Neuronal stem cell (in vitro differentiated cells): ENCODE measurements around the gene NOX5.
A peak's percentile ranks its signal among the peaks of the same experiment; 100 is the strongest.

Experiments
- DNase-seq: peaks from one replicate; pipeline ENCODE4 v3.0.0-alpha.2; 2013; ENCODE audit warnings: low spot score
- H2AFZ ChIP-seq: one replicate; pipeline ENCODE4 v1.6.1; 2013; ENCODE audit warnings: mild to moderate bottlenecking, low read length, inconsistent platforms
- H2AK5ac ChIP-seq: 2 replicates; pipeline ENCODE4 v1.6.1; 2013; ENCODE audit warnings: low read depth, mild to moderate bottlenecking, inconsistent platforms, low read length, moderate library complexity, mixed read lengths
- H2BK120ac ChIP-seq: 2 replicates; pipeline ENCODE4 v1.6.1; 2013; ENCODE audit warnings: low read depth, mild to moderate bottlenecking, inconsistent platforms, low read length, moderate library complexity, mixed read lengths
- H2BK12ac ChIP-seq: one replicate; pipeline ENCODE4 v1.6.1; 2013; ENCODE audit warnings: low read length, inconsistent platforms
- H2BK15ac ChIP-seq: 2 replicates; pipeline ENCODE4 v1.6.1; 2013; ENCODE audit warnings: mild to moderate bottlenecking, low read length, inconsistent platforms, mixed read lengths
- H2BK5ac ChIP-seq: one replicate; pipeline ENCODE4 v1.6.1; 2013; ENCODE audit warnings: inconsistent platforms, mild to moderate bottlenecking, low read length, moderate library complexity
- H3K14ac ChIP-seq: one replicate; pipeline ENCODE4 v1.6.1; 2013; ENCODE audit warnings: low read length, inconsistent platforms
- H3K18ac ChIP-seq: 2 replicates; pipeline ENCODE4 v1.6.1; 2013; ENCODE audit warnings: low read length, inconsistent platforms
- H3K23ac ChIP-seq: 2 replicates; pipeline ENCODE4 v1.6.1; 2013; ENCODE audit warnings: low read depth, mild to moderate bottlenecking, mixed read lengths, low read length, inconsistent platforms; ENCODE audit not compliant: poor library complexity
- H3K27ac ChIP-seq: replicated peaks from 3 replicates; pipeline ENCODE4 v1.5.1; 2013; ENCODE audit warnings: low read length, inconsistent platforms
- H3K27me3 ChIP-seq, 3 experiments: 2 replicates each; pipeline ENCODE4 v1.6.1; 2013; ENCODE audit warnings: low read length in 3 of 3, mild to moderate bottlenecking in 2 of 3, inconsistent platforms in 1 of 3, low read depth in 1 of 3, mixed read lengths in 1 of 3, moderate library complexity in 1 of 3; ENCODE audit not compliant: control insufficient read depth in 3 of 3, insufficient read depth in 3 of 3
- H3K36me3 ChIP-seq, 2 donors: replicated peaks in 1 of 2; 2 replicates each; pipeline ENCODE4 v1.6.1; 2013; ENCODE audit warnings: low read length in 2 of 2; ENCODE audit not compliant: control insufficient read depth in 2 of 2, insufficient read depth in 2 of 2
- H3K4ac ChIP-seq: 2 replicates; pipeline ENCODE4 v1.6.1; 2013; ENCODE audit warnings: inconsistent platforms, mild to moderate bottlenecking, low read length, moderate library complexity
- H3K4me1 ChIP-seq, 2 donors: 1 replicate in 1 of 2; 2 replicates in 1 of 2; pipeline ENCODE4 v1.6.1; 2013; ENCODE audit warnings: low read length in 2 of 2, low read depth in 1 of 2; ENCODE audit not compliant: control insufficient read depth in 2 of 2, insufficient read depth in 1 of 2
- H3K4me2 ChIP-seq: one replicate; pipeline ENCODE4 v1.6.1; 2013; ENCODE audit warnings: mild to moderate bottlenecking, low read length, inconsistent platforms; ENCODE audit not compliant: insufficient read depth, poor library complexity, severe bottlenecking
- H3K4me3 ChIP-seq, 2 donors: 2 replicates each; pipeline ENCODE4 v1.5.1; 2013; ENCODE audit warnings: low read length in 2 of 2, mild to moderate bottlenecking in 2 of 2, inconsistent platforms in 1 of 2, moderate library complexity in 1 of 2
- H3K79me1 ChIP-seq: one replicate; pipeline ENCODE4 v1.6.1; 2013; ENCODE audit warnings: low read depth, mild to moderate bottlenecking, inconsistent platforms, low read length, moderate library complexity
- H3K9ac ChIP-seq: one replicate; pipeline ENCODE4 v1.6.1; 2013; ENCODE audit warnings: mild to moderate bottlenecking, low read depth, low read length, inconsistent platforms; ENCODE audit not compliant: poor library complexity
- H3K9me3 ChIP-seq, 2 donors: replicated peaks in 1 of 2; 2 replicates each; pipeline versions ENCODE3 to v1.6.1; 2013; ENCODE audit warnings: low read length in 2 of 2, mild to moderate bottlenecking in 2 of 2, inconsistent platforms in 1 of 2, low read depth in 1 of 2, mixed read lengths in 1 of 2, moderate library complexity in 1 of 2; ENCODE audit not compliant: control insufficient read depth in 2 of 2, insufficient read depth in 1 of 2
- H4K8ac ChIP-seq: one replicate; pipeline ENCODE4 v1.6.1; 2013; ENCODE audit warnings: low read depth, mild to moderate bottlenecking, inconsistent platforms, low read length, moderate library complexity
- H4K91ac ChIP-seq: one replicate; pipeline ENCODE4 v1.6.1; 2013; ENCODE audit warnings: low read length, low read depth, mild to moderate bottlenecking, inconsistent platforms; ENCODE audit not compliant: poor library complexity
- WGBS, 2 donors: extraction: QIAGEN DNeasy Blood & Tissue Kit; methylation state at CpG; one replicate each; pipeline ENCODE4 v1.1.7; 2013; ENCODE audit warnings: missing lambda C conversion rate in 2 of 2, mixed read lengths in 1 of 2; ENCODE audit not compliant: insufficient read length in 2 of 2, insufficient replicate concordance in 1 of 2; ENCODE audit errors: extremely low coverage in 2 of 2; 5-methylcytosine and 5-hydroxymethylcytosine counted together

NOX5 gene

DNA sequence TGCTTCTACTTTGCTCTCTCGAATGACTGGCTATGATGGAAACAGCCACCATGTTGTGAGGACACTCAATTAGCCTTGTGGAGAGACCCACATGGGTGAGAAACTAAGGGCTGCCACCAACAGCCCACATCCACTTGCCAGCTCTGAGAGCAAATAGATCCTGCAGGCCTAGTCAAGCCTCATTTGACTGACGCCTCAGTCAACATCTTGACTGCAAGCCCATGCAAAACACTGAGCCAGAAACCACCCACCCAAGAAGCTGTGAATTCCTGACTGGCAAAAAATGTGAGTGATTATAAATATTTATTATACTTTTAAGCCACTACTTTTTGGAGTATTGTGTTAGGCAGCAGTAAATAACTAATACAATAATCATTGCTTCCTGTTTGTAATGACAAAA is 58.4 kb downstream of the NOX5 start:
- no CpG with 5 or more reads among the region's 2 CpGs for WGBS, 2 donors
- Histone ChIP-seq H2BK15ac (no peak overlapping the region), H3K27me3 (peaks cover 0 to 59% (median 0%) of the 10 kb centered on the region in 3 experiments)

DNA sequence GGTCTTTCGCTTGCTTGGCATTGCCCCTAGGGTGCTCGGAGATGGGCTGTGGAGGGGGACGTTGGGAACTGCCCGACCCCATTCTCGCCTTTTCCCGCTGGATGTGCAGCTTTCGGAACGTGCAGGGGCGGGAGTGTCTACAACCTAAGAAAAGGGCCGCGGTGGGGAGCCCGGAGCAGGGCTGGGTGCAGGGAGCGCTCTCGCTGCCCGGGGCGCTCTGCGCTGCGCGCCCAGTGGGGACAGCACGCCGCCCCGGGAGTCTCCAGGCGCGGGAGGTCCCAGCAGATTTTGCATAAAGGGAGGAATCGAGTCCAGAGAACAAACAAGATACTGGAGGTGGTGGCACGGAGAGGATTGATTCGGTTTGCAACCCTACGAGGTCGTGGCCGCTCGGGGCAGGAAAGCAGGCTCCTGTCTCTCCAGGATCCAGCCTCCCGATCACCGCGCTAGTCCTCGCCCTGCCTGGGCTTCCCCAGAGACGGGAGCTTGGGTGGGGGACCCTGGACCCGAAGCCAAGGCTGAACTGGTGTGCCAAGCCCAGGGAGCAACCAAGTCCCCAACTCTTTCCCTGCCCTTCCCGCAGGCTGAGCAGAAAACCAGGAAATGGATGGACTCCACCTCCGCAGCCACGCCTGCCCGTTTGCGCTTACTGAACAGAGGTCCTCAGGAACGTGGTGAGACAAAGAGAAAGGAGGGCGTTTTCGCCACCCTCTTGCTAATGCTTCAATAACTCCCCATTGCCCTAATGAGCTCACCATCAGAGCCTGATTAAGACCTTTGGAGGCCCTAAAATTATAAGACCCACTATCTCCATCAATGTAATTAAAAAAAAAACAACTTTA is 59.7 kb downstream of the NOX5 start:
- peak; percentile 51 for DNase-seq
- Histone ChIP-seq H3K9me3 (peaks cover 2 to 8% of the 10 kb centered on the region in 2 donors), H3K4ac (no peak overlapping the region), H3K18ac (peak overlapping the region; percentile 98), H4K8ac (no peak overlapping the region), H2AK5ac (no peak overlapping the region), H3K4me3 (peak overlapping the region; percentile 33 to 84), H3K4me1 (peaks cover 0 to 2% of the 10 kb centered on the region in 2 donors), H3K36me3 (no peaks in the 10 kb centered on the region), H3K27me3 (peaks cover 0 to 59% (median 0%) of the 10 kb centered on the region in 3 experiments), H3K9ac (peak overlapping the region; percentile 91), H2BK120ac (peak overlapping the region; percentile 39), H3K4me2 (peak overlapping the region; percentile 91), H2BK12ac (peak overlapping the region; percentile 76), H4K91ac (no peak overlapping the region), H2BK15ac (peak overlapping the region; percentile 70), H3K14ac (peak overlapping the region; percentile 97), H3K23ac (peak overlapping the region; percentile 29), H2AFZ (peak overlapping the region; percentile 91), H2BK5ac (no peak overlapping the region), H3K27ac (no peak overlapping the region), H3K79me1 (no peaks in the 10 kb centered on the region)
- no CpG with 5 or more reads among the region's 45 CpGs for WGBS, 2 donors

More for the DNA sequence above, 58.4 kb downstream of the NOX5 start:
- Histone ChIP-seq H3K4ac (no peak overlapping the region), H3K79me1 (no peaks in the 10 kb centered on the region), H3K4me1 (peaks cover 0 to 2% of the 10 kb centered on the region in 2 donors), H2BK120ac (no peak overlapping the region), H2BK5ac (no peak overlapping the region), H3K18ac (no peak overlapping the region), H2AFZ (no peak overlapping the region), H3K27ac (no peak overlapping the region), H3K4me3 (no peak overlapping the region), H2BK12ac (no peak overlapping the region), H3K4me2 (no peak overlapping the region), H3K9me3 (peaks cover 2 to 8% of the 10 kb centered on the region in 2 donors), H3K9ac (no peak overlapping the region), H4K91ac (no peak overlapping the region), H3K23ac (no peak overlapping the region), H3K36me3 (no peaks in the 10 kb centered on the region), H4K8ac (no peak overlapping the region), H2AK5ac (no peak overlapping the region), H3K14ac (no peak overlapping the region)
- no peak for DNase-seq

DNA sequence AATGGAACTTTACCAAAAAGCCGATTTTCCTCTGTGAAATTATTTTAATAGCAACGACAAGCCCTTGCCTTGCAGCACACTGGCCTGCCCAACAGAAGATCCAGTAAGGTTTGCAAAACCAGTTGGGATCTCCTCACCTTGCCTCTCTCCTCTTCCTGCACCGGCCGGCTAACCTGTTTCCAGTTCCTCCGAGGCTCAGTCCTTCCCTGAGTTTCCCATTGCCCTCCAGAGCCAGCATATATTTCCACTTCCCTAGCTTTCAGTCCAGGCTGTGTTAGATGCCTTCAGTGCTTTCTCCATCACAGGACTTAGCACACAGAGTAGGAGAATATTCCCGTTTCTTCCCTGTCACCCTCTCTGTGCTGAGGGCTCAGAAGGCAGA is 60.3 kb downstream of the NOX5 start:
- no peaks in the 10 kb centered on the region for H3K79me1 ChIP-seq
- H3K4me3 ChIP-seq, result no peak overlapping the region
- peak overlapping the region; percentile 91 for H2AFZ ChIP-seq
- H3K23ac ChIP-seq, result no peak overlapping the region
- no peak overlapping the region for H2BK12ac ChIP-seq
- no peak overlapping the region for H3K4ac ChIP-seq
- H3K9ac ChIP-seq, result no peak overlapping the region
- H2BK120ac ChIP-seq, result no peak overlapping the region
- H2BK15ac ChIP-seq, result no peak overlapping the region
- peaks cover 0 to 59% (median 0%) of the 10 kb centered on the region in 3 experiments for H3K27me3 ChIP-seq
- H3K9me3 ChIP-seq, result peaks cover 2 to 8% of the 10 kb centered on the region in 2 donors
- peaks cover 0 to 2% of the 10 kb centered on the region in 2 donors for H3K4me1 ChIP-seq
- H3K18ac ChIP-seq, result no peak overlapping the region
- no peak overlapping the region for H4K91ac ChIP-seq
- no peak overlapping the region for H2BK5ac ChIP-seq
- peak overlapping the region; percentile 91 for H3K4me2 ChIP-seq
- no CpG with 5 or more reads among the region's 6 CpGs for WGBS, 2 donors
- H3K14ac ChIP-seq, result no peak overlapping the region
- no peak for DNase-seq
- H4K8ac ChIP-seq, result no peak overlapping the region
- no peaks in the 10 kb centered on the region for H3K36me3 ChIP-seq
- H2AK5ac ChIP-seq, result no peak overlapping the region
- no peak overlapping the region for H3K27ac ChIP-seq

DNA sequence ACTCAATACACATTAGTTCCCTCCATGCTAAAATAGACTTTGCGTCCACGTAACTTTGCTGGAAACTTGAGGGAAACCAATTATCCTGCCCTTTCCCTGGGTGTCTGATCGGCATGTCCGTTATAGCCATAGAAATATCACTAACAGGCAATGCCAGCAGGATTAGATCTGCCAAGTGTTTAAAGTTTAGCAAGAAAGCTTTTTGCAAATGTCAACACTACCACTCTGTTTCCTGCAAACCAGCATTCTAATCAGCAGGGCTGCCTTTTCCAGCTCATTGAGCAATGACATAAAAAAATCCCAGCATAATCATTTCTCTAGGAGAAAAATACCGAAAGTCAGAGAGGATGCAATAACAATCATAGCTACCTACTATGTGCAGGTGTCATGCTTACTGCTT is 60.9 kb downstream of the NOX5 start:
- H3K4me3 ChIP-seq, result no peak overlapping the region

More for the DNA sequence above, 60.9 kb downstream of the NOX5 start:
- H3K79me1 ChIP-seq, result no peaks in the 10 kb centered on the region
- H3K36me3 ChIP-seq, result no peaks in the 10 kb centered on the region
- no peak overlapping the region for H3K23ac ChIP-seq
- DNase-seq, result no peak
- H2BK5ac ChIP-seq, result no peak overlapping the region
- no peak overlapping the region for H3K14ac ChIP-seq
- no peak overlapping the region for H2BK15ac ChIP-seq
- H3K4ac ChIP-seq, result no peak overlapping the region
- H3K4me1 ChIP-seq, result peaks cover 0 to 2% of the 10 kb centered on the region in 2 donors
- H4K8ac ChIP-seq, result no peak overlapping the region
- no peak overlapping the region for H2BK120ac ChIP-seq
- H3K18ac ChIP-seq, result no peak overlapping the region
- peaks cover 0 to 57% (median 0%) of the 10 kb centered on the region in 3 experiments for H3K27me3 ChIP-seq
- H3K9ac ChIP-seq, result no peak overlapping the region
- WGBS, 2 donors, result no CpG with 5 or more reads among the region's 5 CpGs
- no peak overlapping the region for H2BK12ac ChIP-seq
- H2AK5ac ChIP-seq, result no peak overlapping the region
- H4K91ac ChIP-seq, result no peak overlapping the region
- H2AFZ ChIP-seq, result no peak overlapping the region
- H3K4me2 ChIP-seq, result no peak overlapping the region
- no peak overlapping the region for H3K27ac ChIP-seq
- H3K9me3 ChIP-seq, result peaks cover 2 to 4% of the 10 kb centered on the region in 2 donors
